ENCODE results near the gene SOCS7.

The SOCS7 gene

GRCh38 chr17:38397227-38397626 lies 45.6 kb downstream of the SOCS7 start:
- Histone ChIP-seq H4K20me1 (ENCODE audit: control insufficient read depth, insufficient read depth, low read depth, low read length) (no peaks in the 10 kb centered on the region), H3K79me2 (ENCODE audit: control insufficient read depth, low read length) (no peaks in the 10 kb centered on the region), H3K36me3 (ENCODE audit: control insufficient read depth, low read length) (peaks cover 26% of the 10 kb centered on the region), H3K4me2 (ENCODE audit: low read length) (no peak overlapping the region), H3K9me3 (ENCODE audit: control insufficient read depth, insufficient read depth, low read length) (no peaks in the 10 kb centered on the region), H3K9me2 (replicated peaks; ENCODE audit: control insufficient read depth, low read length) (no peaks in the 10 kb centered on the region), H3K4me3 (ENCODE audit: low read length) (no peak overlapping the region), H3K27me3 (ENCODE audit: control insufficient read depth, low read length) (no peaks in the 10 kb centered on the region), H3F3A (ENCODE audit: control insufficient read depth, insufficient read depth) (no peaks in the 10 kb centered on the region), H3K4me1 (ENCODE audit: control insufficient read depth, low read length) (no peaks in the 10 kb centered on the region), H3K27ac (ENCODE audit: low read depth, low read length) (no peak overlapping the region)
- TF ChIP-seq EZH2phosphoT487 (IDR thresholded peaks at IDR 0.05; ENCODE audit: borderline replicate concordance, low read length), result no peak
- TF ChIP-seq, protein P1, sequence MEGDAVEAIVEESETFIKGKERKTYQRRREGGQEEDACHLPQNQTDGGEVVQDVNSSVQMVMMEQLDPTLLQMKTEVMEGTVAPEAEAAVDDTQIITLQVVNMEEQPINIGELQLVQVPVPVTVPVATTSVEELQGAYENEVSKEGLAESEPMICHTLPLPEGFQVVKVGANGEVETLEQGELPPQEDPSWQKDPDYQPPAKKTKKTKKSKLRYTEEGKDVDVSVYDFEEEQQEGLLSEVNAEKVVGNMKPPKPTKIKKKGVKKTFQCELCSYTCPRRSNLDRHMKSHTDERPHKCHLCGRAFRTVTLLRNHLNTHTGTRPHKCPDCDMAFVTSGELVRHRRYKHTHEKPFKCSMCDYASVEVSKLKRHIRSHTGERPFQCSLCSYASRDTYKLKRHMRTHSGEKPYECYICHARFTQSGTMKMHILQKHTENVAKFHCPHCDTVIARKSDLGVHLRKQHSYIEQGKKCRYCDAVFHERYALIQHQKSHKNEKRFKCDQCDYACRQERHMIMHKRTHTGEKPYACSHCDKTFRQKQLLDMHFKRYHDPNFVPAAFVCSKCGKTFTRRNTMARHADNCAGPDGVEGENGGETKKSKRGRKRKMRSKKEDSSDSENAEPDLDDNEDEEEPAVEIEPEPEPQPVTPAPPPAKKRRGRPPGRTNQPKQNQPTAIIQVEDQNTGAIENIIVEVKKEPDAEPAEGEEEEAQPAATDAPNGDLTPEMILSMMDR (IDR thresholded peaks at IDR 0.05; ENCODE audit: low read depth, low read length, poor library complexity, severe bottlenecking), result no peak

DNA sequence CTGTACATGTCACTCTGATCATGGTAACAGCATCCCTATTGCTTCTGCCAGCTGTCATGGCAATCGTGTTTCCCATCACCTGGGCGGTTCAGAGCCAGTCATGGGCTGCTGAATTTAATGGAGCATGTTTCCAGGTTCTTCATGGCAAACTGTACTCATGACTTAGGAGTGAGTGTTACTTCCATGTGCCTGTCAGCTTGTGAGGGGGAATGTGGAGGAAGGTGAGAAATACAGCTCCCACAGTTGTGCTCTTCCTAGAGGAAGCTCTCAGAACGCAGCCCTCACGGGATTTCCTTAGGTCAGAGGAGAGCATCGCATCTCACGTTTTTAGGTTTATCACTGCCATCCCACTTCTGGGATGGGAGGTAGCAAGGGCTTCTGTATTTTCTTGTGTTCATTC lies 48.6 kb downstream of the SOCS7 start:
- no peaks in the 10 kb centered on the region for H4K20me1 ChIP-seq (ENCODE audit: control insufficient read depth, insufficient read depth, low read depth, low read length)
- no peak overlapping the region for H3K27ac ChIP-seq (ENCODE audit: low read depth, low read length)
- TF ChIP-seq EZH2phosphoT487 (IDR thresholded peaks at IDR 0.05; ENCODE audit: borderline replicate concordance, low read length), result no peak
- TF ChIP-seq, protein P1 (IDR thresholded peaks at IDR 0.05; ENCODE audit: low read depth, low read length, poor library complexity, severe bottlenecking), result no peak
- H3K9me3 ChIP-seq (ENCODE audit: control insufficient read depth, insufficient read depth, low read length), result no peaks in the 10 kb centered on the region
- H3K4me1 ChIP-seq (ENCODE audit: control insufficient read depth, low read length), result no peaks in the 10 kb centered on the region
- H3K4me3 ChIP-seq (ENCODE audit: low read length), result no peak overlapping the region
- H3K27me3 ChIP-seq (ENCODE audit: control insufficient read depth, low read length), result no peaks in the 10 kb centered on the region
- H3K79me2 ChIP-seq (ENCODE audit: control insufficient read depth, low read length), result no peaks in the 10 kb centered on the region
- H3K4me2 ChIP-seq (ENCODE audit: low read length), result no peak overlapping the region
- no peaks in the 10 kb centered on the region for H3K9me2 ChIP-seq (replicated peaks; ENCODE audit: control insufficient read depth, low read length)
- no peaks in the 10 kb centered on the region for H3F3A ChIP-seq (ENCODE audit: control insufficient read depth, insufficient read depth)
- H3K36me3 ChIP-seq (ENCODE audit: control insufficient read depth, low read length), result peaks cover 22% of the 10 kb centered on the region

DNA sequence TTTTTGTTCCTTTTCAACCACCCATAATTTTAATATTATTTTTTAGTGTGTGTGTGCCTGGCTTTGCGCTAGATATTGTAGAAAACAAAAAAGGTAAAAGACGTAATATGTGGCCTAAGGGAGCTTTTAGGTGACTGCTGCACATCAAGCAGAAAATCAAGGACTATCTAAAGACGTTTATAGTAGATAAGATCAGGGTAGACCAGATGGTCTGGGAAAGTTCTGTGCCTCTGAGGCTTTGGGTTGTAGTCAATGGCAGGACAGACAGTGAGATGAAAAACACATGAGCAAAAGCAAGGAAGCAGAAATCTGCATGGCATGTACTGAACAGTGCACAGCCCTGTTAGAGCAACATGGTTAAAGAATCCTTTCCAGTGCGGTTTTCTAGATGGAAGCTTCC lies 49.8 kb downstream of the SOCS7 start:
- no peaks in the 10 kb centered on the region for H3K27me3 ChIP-seq (ENCODE audit: control insufficient read depth, low read length)
- H3K9me2 ChIP-seq (replicated peaks; ENCODE audit: control insufficient read depth, low read length), result no peaks in the 10 kb centered on the region
- no peaks in the 10 kb centered on the region for H3K79me2 ChIP-seq (ENCODE audit: control insufficient read depth, low read length)
- no peaks in the 10 kb centered on the region for H3K9me3 ChIP-seq (ENCODE audit: control insufficient read depth, insufficient read depth, low read length)
- TF ChIP-seq EZH2phosphoT487 (IDR thresholded peaks at IDR 0.05; ENCODE audit: borderline replicate concordance, low read length), result no peak
- H3F3A ChIP-seq (ENCODE audit: control insufficient read depth, insufficient read depth), result no peaks in the 10 kb centered on the region
- no peak overlapping the region for H3K4me2 ChIP-seq (ENCODE audit: low read length)
- no peak overlapping the region for H3K4me3 ChIP-seq (ENCODE audit: low read length)
- H4K20me1 ChIP-seq (ENCODE audit: control insufficient read depth, insufficient read depth, low read depth, low read length), result no peaks in the 10 kb centered on the region
- H3K27ac ChIP-seq (ENCODE audit: low read depth, low read length), result no peak overlapping the region
- peaks cover 11% of the 10 kb centered on the region for H3K36me3 ChIP-seq (ENCODE audit: control insufficient read depth, low read length)
- no peaks in the 10 kb centered on the region for H3K4me1 ChIP-seq (ENCODE audit: control insufficient read depth, low read length)

- TF ChIP-seq, protein P1 (IDR thresholded peaks at IDR 0.05; ENCODE audit: low read depth, low read length, poor library complexity, severe bottlenecking), result peak; percentile 16
- no peak for TF ChIP-seq EZH2phosphoT487 (IDR thresholded peaks at IDR 0.05; ENCODE audit: borderline replicate concordance, low read length)
- no peak overlapping the region for H3K4me3 ChIP-seq (ENCODE audit: low read length)
- no peaks in the 10 kb centered on the region for H4K20me1 ChIP-seq (ENCODE audit: control insufficient read depth, insufficient read depth, low read depth, low read length)
- no peak overlapping the region for H3K4me2 ChIP-seq (ENCODE audit: low read length)
- H3K36me3 ChIP-seq (ENCODE audit: control insufficient read depth, low read length), result no peaks in the 10 kb centered on the region
- no peaks in the 10 kb centered on the region for H3F3A ChIP-seq (ENCODE audit: control insufficient read depth, insufficient read depth)
- H3K79me2 ChIP-seq (ENCODE audit: control insufficient read depth, low read length), result no peaks in the 10 kb centered on the region
- no peaks in the 10 kb centered on the region for H3K9me2 ChIP-seq (replicated peaks; ENCODE audit: control insufficient read depth, low read length)
- no peaks in the 10 kb centered on the region for H3K27me3 ChIP-seq (ENCODE audit: control insufficient read depth, low read length)
- H3K4me1 ChIP-seq (ENCODE audit: control insufficient read depth, low read length), result no peaks in the 10 kb centered on the region
- no peak overlapping the region for H3K27ac ChIP-seq (ENCODE audit: low read depth, low read length)
- no peaks in the 10 kb centered on the region for H3K9me3 ChIP-seq (ENCODE audit: control insufficient read depth, insufficient read depth, low read length)
These were observed 51.3 kb downstream of the SOCS7 start for GRCh38 chr17:38402897-38403296.
